Measurements from ENCODE around the gene VWA3B.

VWA3B gene

DNA sequence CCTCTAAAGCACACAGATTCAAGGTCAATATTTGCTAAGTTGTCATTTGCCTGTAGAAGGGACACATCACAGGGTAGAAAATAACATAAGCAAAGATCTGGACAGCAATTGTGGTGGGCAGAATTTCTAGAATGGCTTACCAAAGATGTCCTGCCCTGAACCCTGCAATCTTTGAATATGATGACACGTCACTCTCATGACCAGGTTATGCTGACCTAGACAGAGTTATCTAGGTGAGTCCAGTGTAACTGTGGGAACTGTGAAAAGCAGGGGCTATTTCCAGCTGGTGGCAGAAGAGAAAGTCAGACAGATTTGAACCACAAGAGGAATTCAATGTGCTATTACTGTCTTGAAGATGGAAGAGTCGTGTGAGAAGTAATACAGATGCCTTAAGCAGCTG is 147.0 kb downstream of the VWA3B start:
- ATAC-seq: no peak
- TF ChIP-seq RARB (CRISPR knock-in tag; IDR thresholded peaks at IDR 0.05): no peak
- TF ChIP-seq ZNF565 (CRISPR knock-in tag; conservative IDR thresholded peaks at IDR 0.05; ENCODE audit: low read depth): no peak
- no peak for TF ChIP-seq ZFP3 (CRISPR knock-in tag; IDR thresholded peaks at IDR 0.05)
- TF ChIP-seq CSDC2 (CRISPR knock-in tag; IDR thresholded peaks at IDR 0.05): no peak
- TF ChIP-seq ESRRG (CRISPR knock-in tag; IDR thresholded peaks at IDR 0.05): no peak
- no peak for TF ChIP-seq GLIS3 (CRISPR knock-in tag; IDR thresholded peaks at IDR 0.05)
- TF ChIP-seq, protein P1, sequence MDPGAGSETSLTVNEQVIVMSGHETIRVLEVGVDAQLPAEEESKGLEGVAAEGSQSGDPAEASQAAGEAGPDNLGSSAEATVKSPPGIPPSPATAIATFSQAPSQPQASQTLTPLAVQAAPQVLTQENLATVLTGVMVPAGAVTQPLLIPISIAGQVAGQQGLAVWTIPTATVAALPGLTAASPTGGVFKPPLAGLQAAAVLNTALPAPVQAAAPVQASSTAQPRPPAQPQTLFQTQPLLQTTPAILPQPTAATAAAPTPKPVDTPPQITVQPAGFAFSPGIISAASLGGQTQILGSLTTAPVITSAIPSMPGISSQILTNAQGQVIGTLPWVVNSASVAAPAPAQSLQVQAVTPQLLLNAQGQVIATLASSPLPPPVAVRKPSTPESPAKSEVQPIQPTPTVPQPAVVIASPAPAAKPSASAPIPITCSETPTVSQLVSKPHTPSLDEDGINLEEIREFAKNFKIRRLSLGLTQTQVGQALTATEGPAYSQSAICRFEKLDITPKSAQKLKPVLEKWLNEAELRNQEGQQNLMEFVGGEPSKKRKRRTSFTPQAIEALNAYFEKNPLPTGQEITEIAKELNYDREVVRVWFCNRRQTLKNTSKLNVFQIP (CRISPR knock-in tag; IDR thresholded peaks at IDR 0.05; ENCODE audit: borderline replicate concordance, low read depth): no peak
- TF ChIP-seq ISL1 (CRISPR knock-in tag; IDR thresholded peaks at IDR 0.05): no peak
- TF ChIP-seq, protein P2, sequence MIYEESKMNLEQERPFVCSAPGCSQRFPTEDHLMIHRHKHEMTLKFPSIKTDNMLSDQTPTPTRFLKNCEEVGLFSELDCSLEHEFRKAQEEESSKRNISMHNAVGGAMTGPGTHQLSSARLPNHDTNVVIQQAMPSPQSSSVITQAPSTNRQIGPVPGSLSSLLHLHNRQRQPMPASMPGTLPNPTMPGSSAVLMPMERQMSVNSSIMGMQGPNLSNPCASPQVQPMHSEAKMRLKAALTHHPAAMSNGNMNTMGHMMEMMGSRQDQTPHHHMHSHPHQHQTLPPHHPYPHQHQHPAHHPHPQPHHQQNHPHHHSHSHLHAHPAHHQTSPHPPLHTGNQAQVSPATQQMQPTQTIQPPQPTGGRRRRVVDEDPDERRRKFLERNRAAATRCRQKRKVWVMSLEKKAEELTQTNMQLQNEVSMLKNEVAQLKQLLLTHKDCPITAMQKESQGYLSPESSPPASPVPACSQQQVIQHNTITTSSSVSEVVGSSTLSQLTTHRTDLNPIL (CRISPR knock-in tag; IDR thresholded peaks at IDR 0.05; ENCODE audit: low read depth): no peak
- TF ChIP-seq ZFP30 (CRISPR knock-in tag; IDR thresholded peaks at IDR 0.05): no peak
- TF ChIP-seq ZNF70 (CRISPR knock-in tag; IDR thresholded peaks at IDR 0.05): no peak
- TF ChIP-seq SNAI2 (CRISPR knock-in tag; IDR thresholded peaks at IDR 0.05): no peak
- no peak for TF ChIP-seq ZC3H10 (CRISPR knock-in tag; IDR thresholded peaks at IDR 0.05)
- TF ChIP-seq PPARA (CRISPR knock-in tag; IDR thresholded peaks at IDR 0.05; ENCODE audit: borderline replicate concordance): no peak
- TF ChIP-seq ARNTL (CRISPR knock-in tag; IDR thresholded peaks at IDR 0.05; ENCODE audit: borderline replicate concordance, low read depth): no peak
- TF ChIP-seq OSR1 (CRISPR knock-in tag; IDR thresholded peaks at IDR 0.05): no peak
- no peak for TF ChIP-seq ZNF8 (CRISPR knock-in tag; IDR thresholded peaks at IDR 0.05)

DNA sequence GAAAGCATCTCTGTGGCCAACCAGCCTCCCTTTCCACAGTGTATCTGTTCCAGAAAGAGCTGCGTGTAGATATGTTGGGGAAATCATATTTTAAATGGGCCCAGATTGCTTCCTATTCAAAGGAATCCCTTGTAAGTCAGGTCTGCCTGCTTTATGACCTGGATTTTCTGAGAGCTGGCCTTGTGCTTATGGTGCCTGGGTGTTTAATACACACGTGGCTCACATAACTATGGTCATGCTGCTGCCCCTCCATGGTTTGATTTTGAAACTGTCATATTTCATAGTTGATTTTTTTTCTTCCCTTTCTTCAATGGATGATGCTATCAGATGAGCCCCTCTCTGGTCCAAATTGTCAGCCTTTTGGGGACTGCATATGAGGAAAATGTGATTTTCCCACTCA is 147.8 kb downstream of the VWA3B start:
- no peak for ATAC-seq
- TF ChIP-seq CSDC2 (CRISPR knock-in tag; IDR thresholded peaks at IDR 0.05): no peak
- no peak for TF ChIP-seq RARB (CRISPR knock-in tag; IDR thresholded peaks at IDR 0.05)
- no peak for TF ChIP-seq TOX (CRISPR knock-in tag; IDR thresholded peaks at IDR 0.05; ENCODE audit: borderline replicate concordance)

DNA sequence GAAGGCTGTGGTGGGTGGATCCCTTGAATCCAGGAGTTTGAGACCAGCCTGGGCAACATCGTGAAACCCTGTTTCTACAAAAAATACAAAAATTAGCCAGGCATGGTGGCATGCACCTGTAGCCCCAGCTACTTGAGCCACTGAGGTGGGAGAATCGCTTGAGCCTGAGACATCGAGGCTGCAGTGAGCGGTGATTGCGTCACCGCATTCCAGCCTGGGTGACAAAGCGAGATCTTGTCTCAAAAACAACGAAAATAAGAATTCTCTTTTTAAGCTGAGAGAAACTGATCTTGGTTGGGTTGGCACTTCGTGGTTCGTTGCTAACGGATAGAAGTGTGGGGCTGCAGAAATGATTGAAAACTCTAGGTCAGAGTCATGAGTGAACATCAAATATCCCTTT is 150.0 kb downstream of the VWA3B start:
- ATAC-seq: no peak

More for the DNA sequence above, 150.0 kb downstream of the VWA3B start:
- TF ChIP-seq, protein P2 (CRISPR knock-in tag; IDR thresholded peaks at IDR 0.05; ENCODE audit: low read depth): no peak
- TF ChIP-seq RARB (CRISPR knock-in tag; IDR thresholded peaks at IDR 0.05) (no peak), TCF4 (CRISPR knock-in tag; IDR thresholded peaks at IDR 0.05; ENCODE audit: borderline replicate concordance) (no peak), GLIS3 (CRISPR knock-in tag; IDR thresholded peaks at IDR 0.05) (no peak), ZC3H10 (CRISPR knock-in tag; IDR thresholded peaks at IDR 0.05) (no peak), ARNTL (CRISPR knock-in tag; IDR thresholded peaks at IDR 0.05; ENCODE audit: borderline replicate concordance, low read depth) (no peak), ESRRG (CRISPR knock-in tag; IDR thresholded peaks at IDR 0.05) (no peak), ZFP30 (CRISPR knock-in tag; IDR thresholded peaks at IDR 0.05) (no peak)
- TF ChIP-seq, protein P3, sequence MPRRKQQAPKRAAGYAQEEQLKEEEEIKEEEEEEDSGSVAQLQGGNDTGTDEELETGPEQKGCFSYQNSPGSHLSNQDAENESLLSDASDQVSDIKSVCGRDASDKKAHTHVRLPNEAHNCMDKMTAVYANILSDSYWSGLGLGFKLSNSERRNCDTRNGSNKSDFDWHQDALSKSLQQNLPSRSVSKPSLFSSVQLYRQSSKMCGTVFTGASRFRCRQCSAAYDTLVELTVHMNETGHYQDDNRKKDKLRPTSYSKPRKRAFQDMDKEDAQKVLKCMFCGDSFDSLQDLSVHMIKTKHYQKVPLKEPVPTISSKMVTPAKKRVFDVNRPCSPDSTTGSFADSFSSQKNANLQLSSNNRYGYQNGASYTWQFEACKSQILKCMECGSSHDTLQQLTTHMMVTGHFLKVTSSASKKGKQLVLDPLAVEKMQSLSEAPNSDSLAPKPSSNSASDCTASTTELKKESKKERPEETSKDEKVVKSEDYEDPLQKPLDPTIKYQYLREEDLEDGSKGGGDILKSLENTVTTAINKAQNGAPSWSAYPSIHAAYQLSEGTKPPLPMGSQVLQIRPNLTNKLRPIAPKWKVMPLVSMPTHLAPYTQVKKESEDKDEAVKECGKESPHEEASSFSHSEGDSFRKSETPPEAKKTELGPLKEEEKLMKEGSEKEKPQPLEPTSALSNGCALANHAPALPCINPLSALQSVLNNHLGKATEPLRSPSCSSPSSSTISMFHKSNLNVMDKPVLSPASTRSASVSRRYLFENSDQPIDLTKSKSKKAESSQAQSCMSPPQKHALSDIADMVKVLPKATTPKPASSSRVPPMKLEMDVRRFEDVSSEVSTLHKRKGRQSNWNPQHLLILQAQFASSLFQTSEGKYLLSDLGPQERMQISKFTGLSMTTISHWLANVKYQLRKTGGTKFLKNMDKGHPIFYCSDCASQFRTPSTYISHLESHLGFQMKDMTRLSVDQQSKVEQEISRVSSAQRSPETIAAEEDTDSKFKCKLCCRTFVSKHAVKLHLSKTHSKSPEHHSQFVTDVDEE (CRISPR knock-in tag; IDR thresholded peaks at IDR 0.05): no peak
- TF ChIP-seq, protein P4, sequence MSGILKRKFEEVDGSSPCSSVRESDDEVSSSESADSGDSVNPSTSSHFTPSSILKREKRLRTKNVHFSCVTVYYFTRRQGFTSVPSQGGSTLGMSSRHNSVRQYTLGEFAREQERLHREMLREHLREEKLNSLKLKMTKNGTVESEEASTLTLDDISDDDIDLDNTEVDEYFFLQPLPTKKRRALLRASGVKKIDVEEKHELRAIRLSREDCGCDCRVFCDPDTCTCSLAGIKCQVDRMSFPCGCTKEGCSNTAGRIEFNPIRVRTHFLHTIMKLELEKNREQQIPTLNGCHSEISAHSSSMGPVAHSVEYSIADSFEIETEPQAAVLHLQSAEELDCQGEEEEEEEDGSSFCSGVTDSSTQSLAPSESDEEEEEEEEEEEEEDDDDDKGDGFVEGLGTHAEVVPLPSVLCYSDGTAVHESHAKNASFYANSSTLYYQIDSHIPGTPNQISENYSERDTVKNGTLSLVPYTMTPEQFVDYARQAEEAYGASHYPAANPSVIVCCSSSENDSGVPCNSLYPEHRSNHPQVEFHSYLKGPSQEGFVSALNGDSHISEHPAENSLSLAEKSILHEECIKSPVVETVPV (CRISPR knock-in tag; IDR thresholded peaks at IDR 0.05): no peak
- TF ChIP-seq, protein P5, sequence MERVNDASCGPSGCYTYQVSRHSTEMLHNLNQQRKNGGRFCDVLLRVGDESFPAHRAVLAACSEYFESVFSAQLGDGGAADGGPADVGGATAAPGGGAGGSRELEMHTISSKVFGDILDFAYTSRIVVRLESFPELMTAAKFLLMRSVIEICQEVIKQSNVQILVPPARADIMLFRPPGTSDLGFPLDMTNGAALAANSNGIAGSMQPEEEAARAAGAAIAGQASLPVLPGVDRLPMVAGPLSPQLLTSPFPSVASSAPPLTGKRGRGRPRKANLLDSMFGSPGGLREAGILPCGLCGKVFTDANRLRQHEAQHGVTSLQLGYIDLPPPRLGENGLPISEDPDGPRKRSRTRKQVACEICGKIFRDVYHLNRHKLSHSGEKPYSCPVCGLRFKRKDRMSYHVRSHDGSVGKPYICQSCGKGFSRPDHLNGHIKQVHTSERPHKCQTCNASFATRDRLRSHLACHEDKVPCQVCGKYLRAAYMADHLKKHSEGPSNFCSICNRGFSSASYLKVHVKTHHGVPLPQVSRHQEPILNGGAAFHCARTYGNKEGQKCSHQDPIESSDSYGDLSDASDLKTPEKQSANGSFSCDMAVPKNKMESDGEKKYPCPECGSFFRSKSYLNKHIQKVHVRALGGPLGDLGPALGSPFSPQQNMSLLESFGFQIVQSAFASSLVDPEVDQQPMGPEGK (CRISPR knock-in tag; IDR thresholded peaks at IDR 0.05; ENCODE audit: borderline replicate concordance): no peak

All from SK-N-SH treated with all-trans-retinoic acid at 6 μM for 48 hours (cell line).